ENCODE data around the gene LRRC46.

The LRRC46 gene

DNA sequence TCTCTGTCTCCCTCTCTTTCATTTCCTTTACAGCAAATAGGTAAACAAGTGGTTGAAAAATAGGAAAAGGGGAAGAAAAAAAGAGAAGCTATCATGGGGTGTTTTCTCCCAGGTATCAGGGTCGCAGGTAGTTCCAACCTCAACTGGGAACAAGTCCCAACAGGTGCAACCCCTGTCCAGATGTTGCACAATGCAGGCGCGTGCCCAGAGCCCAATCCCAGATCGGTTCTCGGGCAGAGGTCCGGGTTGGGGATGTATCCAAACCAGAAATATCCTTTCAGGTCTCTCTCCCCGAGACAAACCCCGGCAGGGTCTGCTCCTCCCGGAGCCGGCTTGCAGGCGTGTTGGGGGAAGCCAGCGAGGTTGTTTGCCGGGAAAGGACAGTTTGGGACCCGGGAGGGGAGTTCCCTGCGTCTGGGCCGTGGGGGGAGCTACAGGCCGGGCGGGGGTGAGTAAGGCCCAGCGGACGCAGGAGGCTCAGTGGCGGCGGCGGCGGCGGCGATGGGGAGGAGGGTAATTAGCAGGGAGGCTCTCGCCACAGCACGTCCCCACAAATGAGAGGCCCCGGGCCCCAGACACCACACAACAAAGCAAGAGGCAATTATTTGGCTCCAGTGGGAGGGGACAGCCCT lies 40.7 kb downstream of the LRRC46 start:
- Histone ChIP-seq H3K9me3 (no peaks in the 10 kb centered on the region), H3K27me3 (peaks cover 92% of the 10 kb centered on the region), H3K36me3 (no peaks in the 10 kb centered on the region), H3K4me1 (no peaks in the 10 kb centered on the region), H3K4me3 (ENCODE audit: low read depth, low read length) (no peak overlapping the region)
- TF ChIP-seq, protein P1, sequence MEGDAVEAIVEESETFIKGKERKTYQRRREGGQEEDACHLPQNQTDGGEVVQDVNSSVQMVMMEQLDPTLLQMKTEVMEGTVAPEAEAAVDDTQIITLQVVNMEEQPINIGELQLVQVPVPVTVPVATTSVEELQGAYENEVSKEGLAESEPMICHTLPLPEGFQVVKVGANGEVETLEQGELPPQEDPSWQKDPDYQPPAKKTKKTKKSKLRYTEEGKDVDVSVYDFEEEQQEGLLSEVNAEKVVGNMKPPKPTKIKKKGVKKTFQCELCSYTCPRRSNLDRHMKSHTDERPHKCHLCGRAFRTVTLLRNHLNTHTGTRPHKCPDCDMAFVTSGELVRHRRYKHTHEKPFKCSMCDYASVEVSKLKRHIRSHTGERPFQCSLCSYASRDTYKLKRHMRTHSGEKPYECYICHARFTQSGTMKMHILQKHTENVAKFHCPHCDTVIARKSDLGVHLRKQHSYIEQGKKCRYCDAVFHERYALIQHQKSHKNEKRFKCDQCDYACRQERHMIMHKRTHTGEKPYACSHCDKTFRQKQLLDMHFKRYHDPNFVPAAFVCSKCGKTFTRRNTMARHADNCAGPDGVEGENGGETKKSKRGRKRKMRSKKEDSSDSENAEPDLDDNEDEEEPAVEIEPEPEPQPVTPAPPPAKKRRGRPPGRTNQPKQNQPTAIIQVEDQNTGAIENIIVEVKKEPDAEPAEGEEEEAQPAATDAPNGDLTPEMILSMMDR (IDR thresholded peaks at IDR 0.05; ENCODE audit: low read depth, low read length), result no peak
- no peak for DNase-seq

- peaks cover 92% of the 10 kb centered on the region for H3K27me3 ChIP-seq
- no peak overlapping the region for H3K4me3 ChIP-seq (ENCODE audit: low read depth, low read length)
- TF ChIP-seq, protein P1 (IDR thresholded peaks at IDR 0.05; ENCODE audit: low read depth, low read length), result no peak
- H3K36me3 ChIP-seq, result no peaks in the 10 kb centered on the region
- DNase-seq, result no peak
- H3K9me3 ChIP-seq, result no peaks in the 10 kb centered on the region
- no peaks in the 10 kb centered on the region for H3K4me1 ChIP-seq
These were observed 41.2 kb downstream of the LRRC46 start for GRCh38 chr17:47872651-47873161.

DNA sequence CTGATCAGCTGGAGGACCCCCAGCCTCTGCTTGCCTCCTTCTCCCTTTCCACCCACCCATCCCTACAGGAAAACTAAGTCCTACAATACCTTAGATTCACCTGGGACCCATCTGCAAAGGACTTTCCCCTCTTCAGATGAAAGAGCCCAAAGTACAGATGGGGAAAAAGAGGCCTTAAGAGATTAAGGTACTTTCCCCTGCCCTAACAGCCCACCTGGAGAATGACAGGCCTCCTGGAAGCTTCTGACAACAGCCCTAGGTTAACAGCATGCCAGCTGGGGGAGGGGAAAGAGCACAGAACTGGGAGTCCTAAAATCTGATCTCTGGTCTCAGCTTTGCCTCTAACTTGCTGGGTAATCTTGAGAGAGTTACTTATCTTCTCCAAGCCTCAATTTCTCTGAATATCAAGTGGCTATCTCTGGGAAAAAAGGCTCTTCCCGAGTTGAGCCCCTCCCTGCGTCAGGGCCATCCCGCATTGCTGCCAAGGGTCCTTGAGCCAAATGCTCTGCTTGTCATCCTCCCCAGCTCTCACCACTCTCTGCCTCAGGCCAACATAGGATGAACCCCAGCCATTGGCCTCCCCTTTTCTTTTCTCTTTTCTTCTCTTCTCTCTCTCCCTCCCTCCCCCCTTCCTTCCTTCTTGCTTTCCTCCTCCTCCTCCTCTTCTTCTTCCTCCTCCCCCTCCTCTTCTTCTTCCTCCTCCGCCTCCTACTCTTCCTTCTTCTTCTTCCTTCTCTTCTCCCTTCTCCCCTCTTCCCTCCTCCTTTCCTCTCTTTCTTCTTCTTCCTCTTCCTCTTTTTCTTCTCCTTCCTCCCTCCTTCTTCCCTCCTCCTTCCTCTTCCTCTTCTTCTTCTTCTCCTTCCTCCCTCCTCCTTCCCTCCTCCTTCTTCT lies 42.0 kb downstream of the LRRC46 start:
- no peaks in the 10 kb centered on the region for H3K36me3 ChIP-seq
- no peak for DNase-seq
- no peak overlapping the region for H3K4me3 ChIP-seq (ENCODE audit: low read depth, low read length)
- H3K4me1 ChIP-seq, result no peaks in the 10 kb centered on the region
- TF ChIP-seq, protein P1 (IDR thresholded peaks at IDR 0.05; ENCODE audit: low read depth, low read length), result no peak
- no peaks in the 10 kb centered on the region for H3K9me3 ChIP-seq
- peaks cover 92% of the 10 kb centered on the region for H3K27me3 ChIP-seq

- H3K27me3 ChIP-seq, result peaks cover 89% of the 10 kb centered on the region
- no peak overlapping the region for H3K4me3 ChIP-seq (ENCODE audit: low read depth, low read length)
- no peaks in the 10 kb centered on the region for H3K4me1 ChIP-seq
- no peaks in the 10 kb centered on the region for H3K36me3 ChIP-seq
- no peaks in the 10 kb centered on the region for H3K9me3 ChIP-seq
- TF ChIP-seq, protein P1 (IDR thresholded peaks at IDR 0.05; ENCODE audit: low read depth, low read length), result no peak
- DNase-seq, result no peak
These were observed 43.8 kb downstream of the LRRC46 start for GRCh38 chr17:47875011-47875985.

GRCh38 chr17:47877368-47878034 lies 46.0 kb downstream of the LRRC46 start:
- no peaks in the 10 kb centered on the region for H3K36me3 ChIP-seq
- H3K27me3 ChIP-seq, result peaks cover 88% of the 10 kb centered on the region
- H3K9me3 ChIP-seq, result no peaks in the 10 kb centered on the region
- DNase-seq, result no peak
- H3K4me1 ChIP-seq, result no peaks in the 10 kb centered on the region
- TF ChIP-seq, protein P1 (IDR thresholded peaks at IDR 0.05; ENCODE audit: low read depth, low read length), result no peak
- no peak overlapping the region for H3K4me3 ChIP-seq (ENCODE audit: low read depth, low read length)
